H9 (cell line): ENCODE results near the gene ARMC2. TPM values are rescaled to one million over a fixed set of nuclear protein-coding genes. Genes with fewer than 3 reads are reported as not detected.

Experiments
- DNase-seq: peaks from one replicate; pipeline ENCODE4 v3.0.0-alpha.2; 2017
- H2AFZ ChIP-seq: one replicate; pipeline ENCODE4 v1.6.1; 2013; ENCODE audit warnings: mild to moderate bottlenecking, low read length, control low read depth, moderate library complexity
- H2AK5ac ChIP-seq: 2 replicates; pipeline ENCODE4 v1.6.1; 2013; ENCODE audit warnings: low read length, control low read depth, mixed read lengths; ENCODE audit not compliant: insufficient read length
- H2BK120ac ChIP-seq: one replicate; pipeline ENCODE4 v1.6.1; 2013; ENCODE audit warnings: low read depth, mild to moderate bottlenecking, low read length, control low read depth, inconsistent platforms; ENCODE audit not compliant: poor library complexity, severe bottlenecking
- H2BK12ac ChIP-seq: 2 replicates; pipeline ENCODE4 v1.6.1; 2013; ENCODE audit warnings: low read length, control low read depth, mixed read lengths, low read depth; ENCODE audit not compliant: insufficient read length
- H2BK15ac ChIP-seq: 2 replicates; pipeline ENCODE4 v1.6.1; 2013; ENCODE audit warnings: low read depth, low read length, control low read depth
- H2BK20ac ChIP-seq: one replicate; pipeline ENCODE4 v1.6.1; 2013; ENCODE audit warnings: low read depth, mild to moderate bottlenecking, low read length, control low read depth, inconsistent platforms; ENCODE audit not compliant: poor library complexity, severe bottlenecking
- H2BK5ac ChIP-seq: 2 replicates; pipeline ENCODE4 v1.6.1; 2013; ENCODE audit warnings: low read length, control low read depth, mixed read lengths; ENCODE audit not compliant: insufficient read length
- H3K14ac ChIP-seq: 2 replicates; pipeline ENCODE4 v1.6.1; 2013; ENCODE audit warnings: low read length, control low read depth; ENCODE audit not compliant: insufficient read depth
- H3K18ac ChIP-seq: 2 replicates; pipeline ENCODE4 v1.6.1; 2013; ENCODE audit warnings: low read depth, mild to moderate bottlenecking, mixed read lengths, low read length, control low read depth; ENCODE audit not compliant: insufficient read length
- H3K23ac ChIP-seq: 2 replicates; pipeline ENCODE4 v1.6.1; 2013; ENCODE audit warnings: low read length, control low read depth, mixed read lengths, low read depth; ENCODE audit not compliant: insufficient read length
- H3K23me2 ChIP-seq: 2 replicates; pipeline ENCODE4 v1.6.1; 2013; ENCODE audit warnings: low read depth, mild to moderate bottlenecking, mixed read lengths, low read length, control low read depth; ENCODE audit not compliant: insufficient read length, poor library complexity, severe bottlenecking
- H3K27ac ChIP-seq: 2 replicates; pipeline ENCODE4 v1.5.1; 2013; ENCODE audit warnings: low read length, control low read depth, mixed read lengths, low read depth; ENCODE audit not compliant: insufficient read length
- H3K27me3 ChIP-seq: 2 replicates; pipeline ENCODE4 v1.6.1; 2013; ENCODE audit warnings: low read length, control low read depth, inconsistent platforms; ENCODE audit not compliant: insufficient read depth
- H3K4ac ChIP-seq: 2 replicates; pipeline ENCODE4 v1.6.1; 2013; ENCODE audit warnings: low read depth, mild to moderate bottlenecking, control low read depth, inconsistent platforms, low read length, moderate library complexity
- H3K4me1 ChIP-seq: 2 replicates; pipeline ENCODE4 v1.6.1; 2013; ENCODE audit warnings: low read length, control low read depth, inconsistent platforms; ENCODE audit not compliant: insufficient read depth
- H3K4me2 ChIP-seq: 2 replicates; pipeline ENCODE4 v1.6.1; 2013; ENCODE audit warnings: low read length, control low read depth, mixed read lengths; ENCODE audit not compliant: insufficient read length, insufficient read depth
- H3K56ac ChIP-seq: 2 replicates; pipeline ENCODE4 v1.6.1; 2013; ENCODE audit warnings: low read depth, mild to moderate bottlenecking, mixed read lengths, low read length, control low read depth; ENCODE audit not compliant: insufficient read length
- H3K79me1 ChIP-seq: 2 replicates; pipeline ENCODE4 v1.6.1; 2013; ENCODE audit warnings: low read depth, mild to moderate bottlenecking, moderate library complexity, low read length, control low read depth, inconsistent platforms; ENCODE audit not compliant: insufficient read depth, poor library complexity, severe bottlenecking
- H3K79me2 ChIP-seq: 2 replicates; pipeline ENCODE4 v1.6.1; 2013; ENCODE audit warnings: low read length, control low read depth, inconsistent platforms; ENCODE audit not compliant: insufficient read depth
- H3K9ac ChIP-seq: 2 replicates; pipeline ENCODE4 v1.6.1; 2013; ENCODE audit warnings: low read length, control low read depth, mixed read lengths; ENCODE audit not compliant: insufficient read length; ENCODE audit errors: extremely low read depth
- H3K9me3 ChIP-seq: one replicate; pipeline ENCODE4 v1.6.1; 2013; ENCODE audit warnings: low read depth, low read length, inconsistent platforms; ENCODE audit not compliant: control insufficient read depth
- H3T11ph ChIP-seq: one replicate; pipeline ENCODE4 v1.6.1; 2013; ENCODE audit warnings: mild to moderate bottlenecking, low read length, control low read depth, inconsistent platforms
- H4K20me1 ChIP-seq: one replicate; pipeline ENCODE4 v1.6.1; 2013; ENCODE audit not compliant: control insufficient read depth, insufficient read length, insufficient read depth
- H4K5ac ChIP-seq: 2 replicates; pipeline ENCODE4 v1.6.1; 2013; ENCODE audit warnings: low read depth, mild to moderate bottlenecking, mixed read lengths, low read length, control low read depth; ENCODE audit not compliant: insufficient read length
- H4K8ac ChIP-seq: replicated peaks from 2 replicates; pipeline ENCODE4 v1.6.1; 2013; ENCODE audit warnings: low read length, control low read depth, mixed read lengths, low read depth; ENCODE audit not compliant: insufficient read length
- H4K91ac ChIP-seq: 2 replicates; pipeline ENCODE4 v1.6.1; 2013; ENCODE audit warnings: low read depth, mild to moderate bottlenecking, moderate library complexity, mixed read lengths, low read length, control low read depth; ENCODE audit not compliant: insufficient read length
- H3K27ac Mint-ChIP-seq, 3 experiments: 2 replicates in 2 of 3; 3 replicates in 1 of 3; pipeline ENCODE4 v1.8.0; 2020 to 2021; ENCODE audit warnings: mixed read lengths in 3 of 3, mild to moderate bottlenecking in 1 of 3, moderate library complexity in 1 of 3
- H3K27me3 Mint-ChIP-seq: 2 replicates; pipeline ENCODE4 v1.8.0; 2021; ENCODE audit warnings: low read depth, mild to moderate bottlenecking, moderate library complexity, mixed read lengths
- H3K36me3 Mint-ChIP-seq, 3 experiments: 2 replicates in 2 of 3; 3 replicates in 1 of 3; pipeline ENCODE4 v1.8.0; 2020 to 2021; ENCODE audit warnings: low read depth in 3 of 3, mixed read lengths in 3 of 3; ENCODE audit not compliant: insufficient read depth in 1 of 3
- H3K4me1 Mint-ChIP-seq, 2 experiments: 2 replicates each; pipeline ENCODE4 v1.8.0; 2020; ENCODE audit warnings: mixed read lengths in 2 of 2
- H3K4me3 Mint-ChIP-seq, 2 experiments: 2 replicates in 1 of 2; 3 replicates in 1 of 2; pipeline ENCODE4 v1.8.0; 2020 to 2021; ENCODE audit warnings: mild to moderate bottlenecking in 2 of 2, mixed read lengths in 2 of 2, moderate library complexity in 1 of 2
- H3K9me3 Mint-ChIP-seq, 2 experiments: 2 replicates in 1 of 2; 3 replicates in 1 of 2; pipeline ENCODE4 v1.8.0; 2020; ENCODE audit warnings: mild to moderate bottlenecking in 2 of 2, mixed read lengths in 2 of 2, moderate library complexity in 1 of 2
- total RNA-seq: library from RNA; stranded (reverse); gene quantifications from 2 replicates; pipeline ENCODE4 v1.2.1, GENCODE V29; 2021
- TF ChIP-seq, protein P1 (sequence below): fragments of 200-600 bp; sonication (generic); conservative IDR thresholded peaks from 3 replicates; pipeline ENCODE4 v1.8.0; 2021; ENCODE audit warnings: antibody characterized with exemption, mild to moderate bottlenecking

Gene ARMC2
- total RNA-seq, 1 experiment from 2014 or later = 2.8 TPM

DNA sequence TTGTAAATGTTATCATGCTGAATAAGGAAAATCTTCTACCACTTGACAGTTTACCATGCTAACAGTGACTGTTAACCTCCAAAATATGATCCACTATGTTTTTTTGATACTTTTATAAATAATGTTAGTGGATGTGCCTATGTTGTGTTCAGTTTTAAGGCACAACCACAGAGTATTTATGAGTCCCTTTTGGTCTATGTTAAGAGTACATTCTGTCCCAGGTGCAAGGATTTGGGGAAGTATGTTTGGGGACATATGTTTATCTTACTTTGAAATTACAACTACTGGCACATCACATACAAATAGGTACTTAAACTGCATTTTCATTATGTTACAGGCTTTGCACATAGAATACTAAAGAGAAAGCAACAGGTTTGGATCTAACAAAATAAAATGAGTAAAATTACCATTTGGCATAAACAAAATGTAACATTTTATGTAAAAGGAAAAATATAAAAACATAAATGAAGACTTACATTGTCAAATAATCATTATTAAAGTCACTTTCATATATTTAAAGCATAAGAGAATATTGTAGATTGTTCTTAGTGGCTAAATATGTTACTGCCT lies 175.2 kb downstream of the ARMC2 start:
- no peak overlapping the region for H3K9ac ChIP-seq
- H3K23ac ChIP-seq = no peak overlapping the region
- no peak overlapping the region for H3T11ph ChIP-seq
- Mint-ChIP-seq H3K4me3 (no peak overlapping the region), H3K27ac (no peak overlapping the region), H3K36me3 (no peaks in the 10 kb centered on the region), H3K9me3 (no peaks in the 10 kb centered on the region), H3K4me1 (peaks cover 8 to 10% of the 10 kb centered on the region in 2 experiments), H3K27me3 (no peaks in the 10 kb centered on the region)
- no peak overlapping the region for H4K91ac ChIP-seq
- no peak overlapping the region for H2BK20ac ChIP-seq
- no peak for DNase-seq
- no peak overlapping the region for H2BK15ac ChIP-seq
- no peaks in the 10 kb centered on the region for H4K20me1 ChIP-seq
- no peak overlapping the region for H3K14ac ChIP-seq
- no peak overlapping the region for H4K8ac ChIP-seq
- no peaks in the 10 kb centered on the region for H3K9me3 ChIP-seq
- no peaks in the 10 kb centered on the region for H3K23me2 ChIP-seq
- H2BK5ac ChIP-seq = no peak overlapping the region
- H2AK5ac ChIP-seq = no peak overlapping the region
- no peak overlapping the region for H3K4me2 ChIP-seq
- no peaks in the 10 kb centered on the region for H3K4me1 ChIP-seq
- no peak overlapping the region for H2BK12ac ChIP-seq
- no peak overlapping the region for H2AFZ ChIP-seq
- no peaks in the 10 kb centered on the region for H3K79me1 ChIP-seq
- H3K18ac ChIP-seq = no peak overlapping the region
- H3K27me3 ChIP-seq = no peaks in the 10 kb centered on the region
- TF ChIP-seq, protein P1, sequence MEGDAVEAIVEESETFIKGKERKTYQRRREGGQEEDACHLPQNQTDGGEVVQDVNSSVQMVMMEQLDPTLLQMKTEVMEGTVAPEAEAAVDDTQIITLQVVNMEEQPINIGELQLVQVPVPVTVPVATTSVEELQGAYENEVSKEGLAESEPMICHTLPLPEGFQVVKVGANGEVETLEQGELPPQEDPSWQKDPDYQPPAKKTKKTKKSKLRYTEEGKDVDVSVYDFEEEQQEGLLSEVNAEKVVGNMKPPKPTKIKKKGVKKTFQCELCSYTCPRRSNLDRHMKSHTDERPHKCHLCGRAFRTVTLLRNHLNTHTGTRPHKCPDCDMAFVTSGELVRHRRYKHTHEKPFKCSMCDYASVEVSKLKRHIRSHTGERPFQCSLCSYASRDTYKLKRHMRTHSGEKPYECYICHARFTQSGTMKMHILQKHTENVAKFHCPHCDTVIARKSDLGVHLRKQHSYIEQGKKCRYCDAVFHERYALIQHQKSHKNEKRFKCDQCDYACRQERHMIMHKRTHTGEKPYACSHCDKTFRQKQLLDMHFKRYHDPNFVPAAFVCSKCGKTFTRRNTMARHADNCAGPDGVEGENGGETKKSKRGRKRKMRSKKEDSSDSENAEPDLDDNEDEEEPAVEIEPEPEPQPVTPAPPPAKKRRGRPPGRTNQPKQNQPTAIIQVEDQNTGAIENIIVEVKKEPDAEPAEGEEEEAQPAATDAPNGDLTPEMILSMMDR = no peak
- no peak overlapping the region for H4K5ac ChIP-seq
- no peaks in the 10 kb centered on the region for H3K79me2 ChIP-seq
- H3K56ac ChIP-seq = no peak overlapping the region
- H3K27ac ChIP-seq = no peak overlapping the region
- H3K4ac ChIP-seq = no peak overlapping the region
- H2BK120ac ChIP-seq = no peak overlapping the region

Other genes starting within 250 kb of the ARMC2 start
- gene SESN1, start 246.4 kb downstream of the ARMC2 start, total RNA-seq = 16.6 and 17.5 TPM in 2 replicates
- 8.3 and 8.4 TPM in 2 replicates for gene CEP57L1, start 247.1 kb downstream of the ARMC2 start, total RNA-seq